Left lung (tissue), 10 donors: ENCODE measurements around the gene WDFY2. TPM values are rescaled to one million over a fixed set of nuclear protein-coding genes. Genes with fewer than 3 reads are reported as not detected.
A peak's percentile ranks its signal among the peaks of the same experiment; 100 is the strongest.

Source experiments
- ATAC-seq: fragments of 200-7000 bp; cut with Tn5 transposase; one replicate; pipeline ENCODE4 v1.9.1; 2020; ENCODE audit warnings: moderate library complexity
- DNase-seq, 4 donors: peaks; one replicate each; pipeline ENCODE4 v3.0.0-alpha.2; 2013 to 2020
- H3K27ac ChIP-seq, 2 donors: fragments of 200-600 bp; sonication (generic) in 1 of 2; one replicate each; pipeline versions ENCODE4 v1.5.0 to v1.8.0; 2020 to 2021
- H3K27me3 ChIP-seq, 2 donors: fragments of 200-600 bp; sonication (generic) in 1 of 2; one replicate each; pipeline versions ENCODE4 v1.5.0 to v1.8.0; 2020 to 2021
- H3K36me3 ChIP-seq, 2 donors: fragments of 200-600 bp; sonication (generic) in 1 of 2; one replicate each; pipeline versions ENCODE4 v1.5.0 to v1.8.0; 2020 to 2021
- H3K4me1 ChIP-seq, 2 donors: fragments of 200-600 bp; one replicate each; pipeline ENCODE4 v1.8.0; 2021
- H3K4me3 ChIP-seq, 2 donors: fragments of 200-600 bp; sonication (generic) in 1 of 2; one replicate each; pipeline versions ENCODE4 v1.5.0 to v1.8.0; 2020 to 2021; ENCODE audit warnings: mild to moderate bottlenecking in 1 of 2
- H3K9me3 ChIP-seq, 2 donors: fragments of 200-600 bp; sonication (generic) in 1 of 2; one replicate each; pipeline versions ENCODE4 v1.5.0 to v1.8.0; 2020 to 2021
- intact Hi-C, 2 donors: fragments of 100-400 bp; cut with DNase I; formaldehyde crosslinking; loops; one replicate each; pipeline versions ENCODE4 v1.11.2 to v1.14.2; 2022
- polyA plus RNA-seq, 6 donors: library from polyadenylated mRNA; unstranded; fragments of 120-200 nt; gene quantifications; one replicate each; pipeline ENCODE4 v1.2.1, GENCODE V29; 2013; ENCODE audit not compliant: insufficient read length in 6 of 6
- total RNA-seq, 2 donors: library from RNA; stranded (reverse); fragmentation: NEBNext Ultra II Directional; extraction: Animal tissue kit (Norgen Biotek cat#: 25700); gene quantifications; one replicate each; pipeline ENCODE4 v1.2.1, GENCODE V29; 2021
- TF ChIP-seq, protein P1 (sequence below), 2 donors: fragments of 200-600 bp; sonication (generic) in 1 of 2; IDR thresholded peaks; one replicate each; pipeline versions ENCODE4 v1.5.0 to v1.8.0; 2021; ENCODE audit warnings: antibody characterized with exemption in 2 of 2
- donor health status: DM: no; HTN: yes; CAD: no.
- donor health status: DM: no; HTN: no; CAD: no.

The WDFY2 gene
- total and polyA plus RNA-seq, 8 donors: 9.7 to 33.3 (median 22.1) TPM

GRCh38 chr13:51728275-51728673 is 144.0 kb downstream of the WDFY2 start:
- TF ChIP-seq, protein P1, sequence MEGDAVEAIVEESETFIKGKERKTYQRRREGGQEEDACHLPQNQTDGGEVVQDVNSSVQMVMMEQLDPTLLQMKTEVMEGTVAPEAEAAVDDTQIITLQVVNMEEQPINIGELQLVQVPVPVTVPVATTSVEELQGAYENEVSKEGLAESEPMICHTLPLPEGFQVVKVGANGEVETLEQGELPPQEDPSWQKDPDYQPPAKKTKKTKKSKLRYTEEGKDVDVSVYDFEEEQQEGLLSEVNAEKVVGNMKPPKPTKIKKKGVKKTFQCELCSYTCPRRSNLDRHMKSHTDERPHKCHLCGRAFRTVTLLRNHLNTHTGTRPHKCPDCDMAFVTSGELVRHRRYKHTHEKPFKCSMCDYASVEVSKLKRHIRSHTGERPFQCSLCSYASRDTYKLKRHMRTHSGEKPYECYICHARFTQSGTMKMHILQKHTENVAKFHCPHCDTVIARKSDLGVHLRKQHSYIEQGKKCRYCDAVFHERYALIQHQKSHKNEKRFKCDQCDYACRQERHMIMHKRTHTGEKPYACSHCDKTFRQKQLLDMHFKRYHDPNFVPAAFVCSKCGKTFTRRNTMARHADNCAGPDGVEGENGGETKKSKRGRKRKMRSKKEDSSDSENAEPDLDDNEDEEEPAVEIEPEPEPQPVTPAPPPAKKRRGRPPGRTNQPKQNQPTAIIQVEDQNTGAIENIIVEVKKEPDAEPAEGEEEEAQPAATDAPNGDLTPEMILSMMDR (IDR thresholded peaks at IDR 0.05): no peak
- H3K27me3 ChIP-seq: no peaks in the 10 kb centered on the region
- H3K27ac ChIP-seq: no peak overlapping the region
- no peak overlapping the region for H3K4me3 ChIP-seq
- ATAC-seq (no peak), DNase-seq (no peak)
- peaks cover 0 to 11% of the 10 kb centered on the region in 2 donors for H3K36me3 ChIP-seq
- intact Hi-C loops: no loop called here
- H3K9me3 ChIP-seq: no peaks in the 10 kb centered on the region
- peaks cover 4 to 8% of the 10 kb centered on the region in 2 donors for H3K4me1 ChIP-seq

DNA sequence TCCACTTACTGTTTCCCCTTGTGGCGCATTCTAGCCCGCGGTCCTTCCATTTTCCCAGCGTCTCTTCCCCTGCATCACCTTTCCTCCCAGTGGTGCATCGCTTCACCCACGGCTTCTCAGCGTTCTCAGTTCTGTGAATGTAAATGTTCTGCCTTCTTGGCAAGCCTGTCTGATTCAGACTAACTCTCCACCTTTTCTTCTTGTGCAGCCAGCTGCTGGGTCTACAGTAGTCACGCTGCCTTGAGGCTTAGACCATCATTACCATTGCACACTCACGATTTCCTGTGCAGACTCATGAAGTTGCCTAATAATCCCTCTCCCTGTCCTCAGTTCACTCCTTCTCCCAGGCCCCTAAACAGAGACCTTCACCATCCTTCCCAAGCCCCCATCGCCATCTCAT is 144.7 kb downstream of the WDFY2 start:
- Histone ChIP-seq H3K4me3 (no peak overlapping the region), H3K27me3 (no peaks in the 10 kb centered on the region), H3K9me3 (no peaks in the 10 kb centered on the region), H3K4me1 (peaks cover 4 to 8% of the 10 kb centered on the region in 2 donors), H3K27ac (no peak overlapping the region), H3K36me3 (peaks cover 0 to 11% of the 10 kb centered on the region in 2 donors)
- DNase-seq (no peak), ATAC-seq (no peak)
- intact Hi-C loops: no loop called here
- TF ChIP-seq, protein P1 (IDR thresholded peaks at IDR 0.05): no peak

- Histone ChIP-seq H3K4me3 (no peak overlapping the region), H3K27me3 (no peaks in the 10 kb centered on the region), H3K27ac (peak overlapping the region; percentile 42 to 63), H3K36me3 (peaks cover 0 to 13% of the 10 kb centered on the region in 2 donors), H3K4me1 (peaks cover 4 to 8% of the 10 kb centered on the region in 2 donors), H3K9me3 (no peaks in the 10 kb centered on the region)
- intact Hi-C loops: no loop called here
- ATAC-seq (peak; percentile 65), DNase-seq (peak in 1 of 4 donors; percentile 64)
- TF ChIP-seq, protein P1 (IDR thresholded peaks at IDR 0.05): no peak
These were observed 145.7 kb downstream of the WDFY2 start for GRCh38 chr13:51729866-51730553.

DNA sequence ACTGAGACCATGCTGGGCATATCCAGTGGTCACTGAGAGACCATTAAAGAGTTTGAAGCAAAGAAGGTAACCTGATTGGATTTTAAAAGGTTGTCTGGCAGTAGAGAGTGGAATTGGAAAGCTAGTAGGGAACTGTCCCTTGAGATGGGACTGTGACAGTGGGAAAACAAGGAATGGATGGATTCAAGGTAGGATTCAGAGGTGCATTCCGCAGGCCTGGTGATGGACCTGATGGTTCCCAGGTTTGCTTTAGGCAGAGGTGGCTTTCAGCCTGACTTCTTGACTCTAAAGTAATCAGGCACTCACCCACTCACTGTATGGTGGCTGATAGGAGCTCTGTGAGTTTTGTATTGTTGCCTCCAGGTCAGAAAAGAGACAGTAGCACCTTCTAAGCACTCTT is 146.7 kb downstream of the WDFY2 start:
- H3K27me3 ChIP-seq: no peaks in the 10 kb centered on the region
- TF ChIP-seq, protein P1 (IDR thresholded peaks at IDR 0.05): no peak
- no peaks in the 10 kb centered on the region for H3K9me3 ChIP-seq
- H3K4me3 ChIP-seq: no peak overlapping the region
- ATAC-seq: no peak
- no peak overlapping the region for H3K27ac ChIP-seq
- H3K36me3 ChIP-seq: peaks cover 0 to 13% of the 10 kb centered on the region in 2 donors
- DNase-seq: no peak
- H3K4me1 ChIP-seq: peaks cover 4 to 8% of the 10 kb centered on the region in 2 donors
- intact Hi-C loops: no loop called here

DNA sequence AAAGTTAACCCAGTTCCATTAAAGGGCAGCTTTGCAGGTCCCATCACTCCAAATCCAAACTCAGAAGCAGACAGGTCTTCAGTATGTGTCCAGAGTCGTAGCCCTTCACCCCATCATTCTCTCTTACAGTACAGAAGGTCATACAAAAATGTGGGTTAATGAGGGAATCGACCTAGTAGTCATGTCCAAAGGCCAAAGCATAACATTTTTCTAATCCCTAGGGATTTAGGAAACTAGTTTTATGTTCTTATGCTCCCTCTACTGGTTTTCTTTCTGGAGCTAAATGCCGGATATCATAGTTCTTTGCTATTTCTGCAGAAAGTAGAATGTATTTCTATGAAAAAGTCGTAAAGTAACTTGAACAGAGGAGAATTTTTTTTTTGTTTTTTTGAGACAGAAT is 147.5 kb downstream of the WDFY2 start:
- Histone ChIP-seq H3K9me3 (no peaks in the 10 kb centered on the region), H3K4me1 (peaks cover 4 to 8% of the 10 kb centered on the region in 2 donors), H3K27me3 (no peaks in the 10 kb centered on the region), H3K36me3 (peaks cover 0 to 9% of the 10 kb centered on the region in 2 donors), H3K27ac (no peak overlapping the region), H3K4me3 (no peak overlapping the region)
- intact Hi-C loops: no loop called here
- peak in 2 of 4 donors; percentile 40 to 51 for DNase-seq
- ATAC-seq: no peak
- TF ChIP-seq, protein P1 (IDR thresholded peaks at IDR 0.05): peak in 1 of 2 donors; percentile 33
